GM19372 (cell line): ENCODE measurements around the gene ZNF155.
A peak's percentile ranks its signal among the peaks of the same experiment; 100 is the strongest.

Source experiments
- ATAC-seq: cut with Tn5 transposase; IDR thresholded peaks from one replicate; pipeline ENCODE4 v1.9.1; 2021; ENCODE audit warnings: mild to moderate bottlenecking, low read depth, moderate library complexity; ENCODE audit not compliant: unreplicated experiment

Gene ZNF155

GRCh38 chr19:44002566-44003460, 18.8 kb downstream of the ZNF155 start, which contains the start of gene ZNF230:
TSS of gene ZNF230 (plus strand) at chr19:44002957. CDS start at chr19:44007079, 4,122 bp downstream.
- peak; percentile 89 for ATAC-seq

- no peak for ATAC-seq
Measured at GRCh38 chr19:44003461-44004009, 19.5 kb downstream of the ZNF155 start.

GRCh38 chr19:44005973-44006372, 22.0 kb downstream of the ZNF155 start:
- no peak for ATAC-seq

GRCh38 chr19:44007473-44007872, 23.5 kb downstream of the ZNF155 start:
- no peak for ATAC-seq

GRCh38 chr19:44010468-44010867, 26.5 kb downstream of the ZNF155 start:
- no peak for ATAC-seq

GRCh38 chr19:44019498-44019897, 35.5 kb downstream of the ZNF155 start:
- no peak for ATAC-seq

GRCh38 chr19:44021221-44021620, 37.2 kb downstream of the ZNF155 start:
- no peak for ATAC-seq

- no peak for ATAC-seq
Measured at GRCh38 chr19:44024900-44025216, 40.9 kb downstream of the ZNF155 start.

GRCh38 chr19:44025217-44025936, 41.4 kb downstream of the ZNF155 start, which contains the start of gene ZNF222:
TSS of gene ZNF222 (plus strand) at chr19:44025379. CDS start at chr19:44025437, 58 bp downstream.
- peak; percentile 91 for ATAC-seq

GRCh38 chr19:44026622-44027021, 42.6 kb downstream of the ZNF155 start:
- no peak for ATAC-seq

GRCh38 chr19:44032001-44032610, 48.1 kb downstream of the ZNF155 start:
- no peak for ATAC-seq

GRCh38 chr19:44042147-44042546, 58.2 kb downstream of the ZNF155 start:
- no peak for ATAC-seq
